GM18861 (cell line): ENCODE data around the gene GRM7.

Experiments used
- ATAC-seq: cut with Tn5 transposase; IDR thresholded peaks from one replicate; pipeline ENCODE4 v1.9.1; 2021; ENCODE audit not compliant: unreplicated experiment

Gene GRM7

GRCh38 chr3:7754653-7755441 is 893.9 kb downstream of the GRM7 start:
- no peak for ATAC-seq

GRCh38 chr3:7759630-7760029 is 898.7 kb downstream of the GRM7 start:
- no peak for ATAC-seq

GRCh38 chr3:7760718-7761117 is 899.8 kb downstream of the GRM7 start:
- ATAC-seq, result no peak

GRCh38 chr3:7764115-7764514 is 903.2 kb downstream of the GRM7 start:
- ATAC-seq, result no peak

- no peak for ATAC-seq
Observed at GRCh38 chr3:7766530-7766929, 905.6 kb downstream of the GRM7 start.

GRCh38 chr3:7779331-7779730 is 918.4 kb downstream of the GRM7 start:
- ATAC-seq, result no peak

- ATAC-seq, result no peak
Observed at GRCh38 chr3:7781395-7781794, 920.5 kb downstream of the GRM7 start.

GRCh38 chr3:7787871-7788828 is 927.2 kb downstream of the GRM7 start:
- ATAC-seq, result no peak

- ATAC-seq, result no peak
Observed at GRCh38 chr3:7788881-7789280, 928.0 kb downstream of the GRM7 start.

- ATAC-seq, result no peak
Observed at GRCh38 chr3:7789324-7789723, 928.4 kb downstream of the GRM7 start.

GRCh38 chr3:7790141-7790540 is 929.2 kb downstream of the GRM7 start:
- ATAC-seq, result no peak
